ENCODE results near the gene HOXB5. TPM values are rescaled to one million over a fixed set of nuclear protein-coding genes. Genes with fewer than 3 reads are reported as not detected.

The HOXB5 gene
- total RNA-seq, 1 experiment from 2014 or later: not detected

- H2BK120ac ChIP-seq (ENCODE audit: low read depth, low read length, poor library complexity, severe bottlenecking): no peak overlapping the region
- no peaks in the 10 kb centered on the region for H3K79me1 ChIP-seq (ENCODE audit: insufficient read depth, low read depth, low read length, poor library complexity, severe bottlenecking)
- no peak overlapping the region for H2BK5ac ChIP-seq (ENCODE audit: insufficient read length, low read length)
- no peak overlapping the region for H4K5ac ChIP-seq (ENCODE audit: insufficient read length, low read depth, low read length)
- H3T11ph ChIP-seq (ENCODE audit: low read length): no peak overlapping the region
- no peak overlapping the region for H3K4ac ChIP-seq (ENCODE audit: low read depth, low read length)
- H2AFZ ChIP-seq (ENCODE audit: low read length): no peak overlapping the region
- H2AK5ac ChIP-seq (ENCODE audit: insufficient read length, low read length): no peak overlapping the region
- H3K23me2 ChIP-seq (ENCODE audit: insufficient read length, low read depth, low read length, poor library complexity, severe bottlenecking): no peaks in the 10 kb centered on the region
- H3K23ac ChIP-seq (ENCODE audit: insufficient read length, low read depth, low read length): no peak overlapping the region
- no peak overlapping the region for H2BK15ac ChIP-seq (ENCODE audit: low read depth, low read length)
- H3K27me3 Mint-ChIP-seq (ENCODE audit: low read depth): peaks cover 100% of the 10 kb centered on the region
- H4K20me1 ChIP-seq (ENCODE audit: control insufficient read depth, insufficient read depth, insufficient read length): no peaks in the 10 kb centered on the region
- H3K27ac Mint-ChIP-seq: no peak overlapping the region
- H3K27me3 ChIP-seq (ENCODE audit: insufficient read depth, low read length): peaks cover 97% of the 10 kb centered on the region
- H3K9ac ChIP-seq (ENCODE audit: extremely low read depth, insufficient read length, low read length): no peak overlapping the region
- no peak overlapping the region for H2BK20ac ChIP-seq (ENCODE audit: low read depth, low read length, poor library complexity, severe bottlenecking)
- H3K79me2 ChIP-seq (ENCODE audit: insufficient read depth, low read length): no peaks in the 10 kb centered on the region; the same call in 1 of the 2 replicates
- no peak overlapping the region for H3K18ac ChIP-seq (ENCODE audit: insufficient read length, low read depth, low read length)
- no CpG with 5 or more reads among the region's 18 CpGs for WGBS (ENCODE audit: extremely low coverage, insufficient read length, low lambda C conversion rate)
- H4K8ac ChIP-seq (replicated peaks; ENCODE audit: insufficient read length, low read depth, low read length): no peak overlapping the region
- TF ChIP-seq, protein P1, sequence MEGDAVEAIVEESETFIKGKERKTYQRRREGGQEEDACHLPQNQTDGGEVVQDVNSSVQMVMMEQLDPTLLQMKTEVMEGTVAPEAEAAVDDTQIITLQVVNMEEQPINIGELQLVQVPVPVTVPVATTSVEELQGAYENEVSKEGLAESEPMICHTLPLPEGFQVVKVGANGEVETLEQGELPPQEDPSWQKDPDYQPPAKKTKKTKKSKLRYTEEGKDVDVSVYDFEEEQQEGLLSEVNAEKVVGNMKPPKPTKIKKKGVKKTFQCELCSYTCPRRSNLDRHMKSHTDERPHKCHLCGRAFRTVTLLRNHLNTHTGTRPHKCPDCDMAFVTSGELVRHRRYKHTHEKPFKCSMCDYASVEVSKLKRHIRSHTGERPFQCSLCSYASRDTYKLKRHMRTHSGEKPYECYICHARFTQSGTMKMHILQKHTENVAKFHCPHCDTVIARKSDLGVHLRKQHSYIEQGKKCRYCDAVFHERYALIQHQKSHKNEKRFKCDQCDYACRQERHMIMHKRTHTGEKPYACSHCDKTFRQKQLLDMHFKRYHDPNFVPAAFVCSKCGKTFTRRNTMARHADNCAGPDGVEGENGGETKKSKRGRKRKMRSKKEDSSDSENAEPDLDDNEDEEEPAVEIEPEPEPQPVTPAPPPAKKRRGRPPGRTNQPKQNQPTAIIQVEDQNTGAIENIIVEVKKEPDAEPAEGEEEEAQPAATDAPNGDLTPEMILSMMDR (conservative IDR thresholded peaks at IDR 0.05): no peak
- no peak overlapping the region for H3K56ac ChIP-seq (ENCODE audit: insufficient read length, low read depth, low read length)
- DNase-seq: no peak
- H4K91ac ChIP-seq (ENCODE audit: insufficient read length, low read depth, low read length): no peak overlapping the region
- H3K4me2 ChIP-seq (ENCODE audit: insufficient read depth, insufficient read length, low read length): no peak overlapping the region
- peaks cover 11 to 18% of the 10 kb centered on the region in 2 experiments for H3K4me1 Mint-ChIP-seq
- H3K4me3 Mint-ChIP-seq: no peak overlapping the region
- no peak overlapping the region for H2BK12ac ChIP-seq (ENCODE audit: insufficient read length, low read depth, low read length)
- H3K4me1 ChIP-seq (ENCODE audit: insufficient read depth, low read length): no peaks in the 10 kb centered on the region
- no peak overlapping the region for H3K27ac ChIP-seq (ENCODE audit: insufficient read length, low read depth, low read length)
- H3K9me3 Mint-ChIP-seq: peaks cover under 1 to 9% of the 10 kb centered on the region in 2 experiments; a peak in 3 of 5 replicates
- H3K9me3 ChIP-seq (ENCODE audit: control insufficient read depth, low read depth, low read length): no peaks in the 10 kb centered on the region
- H3K36me3 Mint-ChIP-seq (ENCODE audit: insufficient read depth in 1 of 3, low read depth in 3 of 3): peaks cover 0 to under 1% (median 0%) of the 10 kb centered on the region in 3 experiments; a peak in 1 of 7 replicates
- no peak overlapping the region for H3K14ac ChIP-seq (ENCODE audit: insufficient read depth, low read length)
Observed at GRCh38 chr17:48637323-48638260, 44.0 kb upstream of the HOXB5 start.
